Osteoblast (primary cell): ENCODE measurements around the gene CXCL5. TPM values are rescaled to one million over a fixed set of nuclear protein-coding genes. Genes with fewer than 3 reads are reported as not detected.
"Not testable (repeated sequence)": the region's sequence is repeated elsewhere in the genome, so short reads cannot be mapped to it uniquely, and the experiment has no call there.

Experiments used
- DNase-seq: peaks from one replicate; pipeline ENCODE4 v3.0.0; 2011; ENCODE audit warnings: low spot score, mixed read lengths; ENCODE audit not compliant: insufficient read length; ENCODE audit errors: missing footprints
- H2AFZ ChIP-seq: 2 replicates; pipeline ENCODE4 v1.6.0; 2011; ENCODE audit warnings: mild to moderate bottlenecking, low read length
- H3K27ac ChIP-seq: 2 replicates; pipeline ENCODE4 v1.5.1; 2011; ENCODE audit warnings: mild to moderate bottlenecking, low read depth, low read length, moderate library complexity
- H3K27me3 ChIP-seq: 2 replicates; pipeline ENCODE4 v1.6.0; 2012; ENCODE audit warnings: mild to moderate bottlenecking, control low read depth, inconsistent platforms, low read length, moderate library complexity; ENCODE audit not compliant: insufficient read depth
- H3K36me3 ChIP-seq: 2 replicates; pipeline ENCODE4 v1.5.1; 2011; ENCODE audit warnings: mild to moderate bottlenecking, low read length, control low read depth, moderate library complexity; ENCODE audit not compliant: insufficient read depth
- H3K4me1 ChIP-seq: 2 replicates; pipeline ENCODE4 v1.5.1; 2011; ENCODE audit warnings: mild to moderate bottlenecking, low read length, control low read depth, moderate library complexity; ENCODE audit not compliant: insufficient read depth
- H3K4me2 ChIP-seq: 2 replicates; pipeline ENCODE4 v1.6.0; 2011; ENCODE audit warnings: mild to moderate bottlenecking, low read length; ENCODE audit not compliant: insufficient read depth
- H3K4me3 ChIP-seq: fragments of 200-600 bp; sonication (generic); 3 replicates; pipeline ENCODE4 v1.5.1; 2012; ENCODE audit warnings: mild to moderate bottlenecking, low read length, inconsistent platforms; ENCODE audit not compliant: insufficient read depth
- H3K79me2 ChIP-seq: 2 replicates; pipeline ENCODE4 v1.6.0; 2012; ENCODE audit warnings: mild to moderate bottlenecking, low read length, control low read depth, inconsistent platforms; ENCODE audit not compliant: insufficient read depth
- H3K9me3 ChIP-seq: 2 replicates; pipeline ENCODE4 v1.5.1; 2011; ENCODE audit warnings: low read depth, low read length, control low read depth
- H4K20me1 ChIP-seq: 2 replicates; pipeline ENCODE4 v1.6.0; 2012; ENCODE audit warnings: mild to moderate bottlenecking, low read length, control low read depth; ENCODE audit not compliant: insufficient read depth
- CTCF ChIP-seq: IDR thresholded peaks from 2 replicates; pipeline ENCODE4 v1.5.1; 2011; ENCODE audit warnings: mild to moderate bottlenecking, low read depth, low read length, moderate library complexity; ENCODE audit errors: extremely low read depth
- total RNA-seq: library from RNA; depleted of rRNA; stranded (reverse); fragments of >200 nt; gene quantifications from 2 replicates; pipeline ENCODE4 v1.2.3, GENCODE V29; 2012

CXCL5 gene
- total RNA-seq, 1 donor, result under 0.01 TPM

GRCh38 chr4:73988061-73988460, 10.4 kb downstream of the CXCL5 start, which contains the start of gene PPBP:
TSS of gene PPBP (minus strand) at chr4:73988190. CDS start at chr4:73988103, 87 bp downstream.
- Histone ChIP-seq H3K4me2 (no peak within 1 kb of the TSS), H3K9me3 (no peaks in the 10 kb centered on the region), H3K4me1 (no peaks in the 10 kb centered on the region), H3K4me3 (no peak within 1 kb of the TSS), H3K27ac (no peak within 1 kb of the TSS), H2AFZ (no peak within 1 kb of the TSS), H3K36me3 (no peaks in the 10 kb centered on the region), H3K79me2 (no peaks in the 10 kb centered on the region), H3K27me3 (no peaks in the 10 kb centered on the region), H4K20me1 (no peaks in the 10 kb centered on the region)
- no peak for DNase-seq
- no peak for TF ChIP-seq CTCF

GRCh38 chr4:73985528-73985852, 13.0 kb downstream of the CXCL5 start:
- Histone ChIP-seq H3K9me3 (no peaks in the 10 kb centered on the region), H4K20me1 (no peaks in the 10 kb centered on the region), H3K4me2 (no peak overlapping the region), H3K27me3 (no peaks in the 10 kb centered on the region), H3K36me3 (no peaks in the 10 kb centered on the region), H3K79me2 (no peaks in the 10 kb centered on the region), H2AFZ (no peak overlapping the region), H3K27ac (no peak overlapping the region), H3K4me3 (no peak overlapping the region), H3K4me1 (no peaks in the 10 kb centered on the region)
- no peak for TF ChIP-seq CTCF
- DNase-seq, result no peak

GRCh38 chr4:73984736-73985527, 13.5 kb downstream of the CXCL5 start:
- H3K79me2 ChIP-seq, result no peaks in the 10 kb centered on the region
- no peak for TF ChIP-seq CTCF
- no peaks in the 10 kb centered on the region for H3K4me1 ChIP-seq
- no peaks in the 10 kb centered on the region for H3K27me3 ChIP-seq
- no peak overlapping the region for H2AFZ ChIP-seq
- no peak overlapping the region for H3K27ac ChIP-seq
- H3K36me3 ChIP-seq, result no peaks in the 10 kb centered on the region
- no peak overlapping the region for H3K4me3 ChIP-seq
- DNase-seq, result no peak
- H3K9me3 ChIP-seq, result no peaks in the 10 kb centered on the region
- no peak overlapping the region for H3K4me2 ChIP-seq
- no peaks in the 10 kb centered on the region for H4K20me1 ChIP-seq

GRCh38 chr4:73981175-73981574, 17.3 kb downstream of the CXCL5 start:
- H3K27me3 ChIP-seq, H3K9me3 ChIP-seq, H3K4me3 ChIP-seq, H2AFZ ChIP-seq, H3K27ac ChIP-seq, DNase-seq, H3K79me2 ChIP-seq, H3K36me3 ChIP-seq, H4K20me1 ChIP-seq: not testable (repeated sequence)
- Histone ChIP-seq H3K4me1 (peaks cover 27% of the 10 kb centered on the region), H3K4me2 (peak overlapping the region; percentile 78)
